HAP-1 (cell line): Measurements from ENCODE around the gene ARPC1B.
"Not testable (repeated sequence)": the region's sequence is repeated elsewhere in the genome, so short reads cannot be mapped to it uniquely, and the experiment has no call there.

Experiments
- DNase-seq, 2 experiments: peaks; one replicate each; pipeline ENCODE4 v3.0.0-alpha.2; 2016 to 2020; ENCODE audit warnings: low spot score in 2 of 2
- H3K27me3 ChIP-seq: fragments of 250-450 bp; sonication (Bioruptor Pico); 2 replicates; pipeline ENCODE4 v1.5.1; 2020; ENCODE audit warnings: low read depth, mild to moderate bottlenecking, moderate library complexity
- H3K36me3 ChIP-seq: fragments of 250-450 bp; sonication (Bioruptor Pico); replicated peaks from 2 replicates; pipeline ENCODE4 v1.5.1; 2020; ENCODE audit warnings: mild to moderate bottlenecking
- H3K4me1 ChIP-seq: fragments of 250-450 bp; sonication (Bioruptor Pico); 2 replicates; pipeline ENCODE4 v1.5.1; 2020; ENCODE audit warnings: mild to moderate bottlenecking
- H3K4me3 ChIP-seq: fragments of 250-450 bp; sonication (Bioruptor Pico); 2 replicates; pipeline ENCODE4 v1.5.1; 2020; ENCODE audit warnings: mild to moderate bottlenecking, moderate library complexity
- H3K9me3 ChIP-seq: fragments of 250-450 bp; sonication (Bioruptor Pico); 2 replicates; pipeline ENCODE4 v1.5.1; 2020; ENCODE audit warnings: mild to moderate bottlenecking, moderate library complexity
- in situ Hi-C: fragments of 300-500 bp; cut with MboI; formaldehyde crosslinking; loops from 3 replicates; pipeline ENCODE4 v1.14.3; 2020; ENCODE audit warnings: low sequenced_read_pairs, inconsistent platforms, mixed read lengths

ARPC1B gene

DNA sequence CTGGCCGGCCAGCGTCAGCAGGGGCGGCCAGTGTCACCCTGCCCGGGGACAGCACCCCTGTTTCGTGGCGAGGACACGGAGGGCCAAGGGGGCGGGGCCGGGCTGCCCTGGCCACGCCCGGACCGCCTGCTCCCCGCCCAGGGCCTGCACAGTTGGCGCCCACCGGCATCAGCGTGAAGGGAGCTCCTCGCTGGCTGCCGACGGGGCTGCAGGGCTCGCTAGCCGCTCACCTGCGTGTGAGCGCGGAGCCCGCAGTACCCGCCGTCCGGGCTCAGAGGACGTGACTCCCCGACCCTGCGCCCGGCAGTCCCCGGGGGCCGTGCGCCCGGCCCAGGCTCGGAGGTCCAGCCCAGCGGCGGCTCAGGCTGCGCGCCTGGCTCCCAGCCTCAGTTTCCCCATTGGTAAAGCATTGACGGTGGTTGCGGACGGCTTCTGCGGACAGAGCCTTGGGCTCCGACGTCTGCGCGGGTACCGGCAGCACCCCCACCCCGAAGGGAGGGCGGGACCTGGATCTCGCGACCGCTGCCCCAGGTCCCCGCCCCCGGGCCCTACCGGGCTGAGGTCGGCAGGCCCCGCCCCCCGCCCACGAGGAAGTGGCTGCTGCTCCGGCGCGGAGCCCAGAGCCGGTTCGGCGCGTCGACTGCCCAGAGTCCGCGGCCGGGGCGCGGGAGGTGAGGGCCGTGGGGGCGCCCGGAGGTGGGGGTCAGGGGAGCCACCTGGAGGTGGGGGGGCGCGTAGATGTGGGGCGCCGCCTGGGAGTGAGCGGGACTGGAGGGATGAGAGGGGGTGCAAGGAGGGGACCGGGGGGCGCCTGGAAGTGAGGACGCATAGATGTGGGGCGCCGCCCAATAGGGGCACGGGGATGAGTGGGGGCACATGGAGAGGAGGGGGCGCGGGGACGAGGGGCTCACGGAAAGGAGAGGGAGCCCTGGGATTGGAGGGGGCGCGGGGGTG lies at the start of gene ARPC1B:
ARPC1B (plus strand) TSS at position 620 of the 954 bp plus-strand sequence. CDS start 10,985 bp downstream, outside the sequence.
- H3K4me3 ChIP-seq: peak within 1 kb of the TSS; percentile 61
- peaks cover 3% of the 10 kb centered on the region; the same call in 1 of the 2 replicates for H3K4me1 ChIP-seq
- DNase-seq: peak; percentile 58 to 88
- H3K27me3 ChIP-seq: no peaks in the 10 kb centered on the region
- in situ Hi-C loops: no loop called here
- peaks cover 3% of the 10 kb centered on the region for H3K36me3 ChIP-seq
- no peaks in the 10 kb centered on the region for H3K9me3 ChIP-seq

DNA sequence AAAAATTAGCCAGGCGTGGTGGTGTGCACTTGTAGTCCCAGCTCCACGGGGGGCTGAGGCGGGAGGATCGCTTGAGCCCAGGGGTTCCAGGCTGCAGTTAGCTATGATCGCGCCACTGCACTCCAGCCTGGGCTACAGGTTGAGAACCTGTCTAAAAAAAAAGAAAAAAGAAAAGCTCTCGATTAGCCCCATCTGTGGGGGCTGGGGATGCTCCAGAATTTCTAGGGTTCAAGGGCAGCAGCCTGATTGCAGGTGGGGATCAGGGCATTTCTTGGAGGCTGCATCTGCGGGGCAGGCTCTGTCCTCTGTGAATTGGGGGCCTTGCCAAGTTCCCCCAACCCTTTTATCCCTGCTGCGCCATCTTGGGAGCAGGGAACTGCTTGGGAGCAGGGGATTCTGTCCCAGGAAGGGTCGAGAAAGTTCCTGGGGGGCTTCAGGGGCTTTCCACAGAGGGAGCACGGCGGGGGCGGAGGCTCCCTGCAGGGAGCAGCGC lies 49.5 kb upstream of the ARPC1B start:
- Histone ChIP-seq H3K9me3 (no peaks in the 10 kb centered on the region), H3K36me3 (peaks cover 4% of the 10 kb centered on the region), H3K27me3 (no peaks in the 10 kb centered on the region), H3K4me1 (peaks cover 36% of the 10 kb centered on the region), H3K4me3 (peak overlapping the region; percentile 84)
- DNase-seq: peak in 1 of 2 experiments; percentile 26
- in situ Hi-C loops: no loop called here

DNA sequence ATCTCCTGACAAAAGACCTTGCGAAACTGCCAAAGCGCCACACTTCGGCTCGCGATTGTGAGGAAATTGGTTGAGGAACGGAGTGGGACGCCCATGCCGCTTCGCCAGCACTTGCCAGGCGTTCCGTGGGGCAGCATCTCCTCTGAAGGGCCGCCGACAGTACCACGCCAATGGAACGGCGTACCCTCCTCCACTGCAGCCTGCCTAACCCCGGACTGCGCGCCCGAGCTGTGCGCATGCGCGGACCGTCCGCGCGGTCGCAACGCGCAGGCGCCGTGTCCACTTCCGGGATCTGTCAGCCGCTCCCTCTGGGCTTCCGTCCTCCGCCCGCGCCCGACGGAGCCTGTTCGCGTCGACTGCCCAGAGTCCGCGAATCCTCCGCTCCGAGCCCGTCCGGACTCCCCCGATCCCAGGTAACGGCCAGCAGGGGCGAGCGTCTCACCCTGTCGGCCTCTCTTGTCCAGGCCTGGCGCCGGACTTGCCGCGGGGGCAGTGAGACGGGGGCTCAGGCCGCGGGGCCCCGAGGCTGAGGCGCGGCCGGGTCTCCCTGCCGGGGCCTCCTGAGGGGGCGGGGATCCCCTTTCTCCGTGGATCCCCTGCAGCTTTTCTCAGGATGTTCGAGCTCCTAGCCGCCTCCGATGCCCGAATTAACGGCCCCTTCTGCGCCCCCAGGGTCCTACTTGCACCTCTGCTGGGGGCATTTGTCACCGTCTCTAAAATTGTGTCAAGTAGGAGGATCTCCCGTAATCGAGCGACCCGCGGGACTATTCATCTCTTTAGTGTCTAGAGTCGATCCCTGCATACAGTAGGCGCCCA lies 48.7 kb upstream of the ARPC1B start, which contains the start of gene ARPC1A:
ARPC1A (plus strand) TSS at position 307 of the 816 bp plus-strand sequence. CDS start 7,456 bp downstream, outside the sequence.
- H3K27me3 ChIP-seq: no peaks in the 10 kb centered on the region
- H3K4me1 ChIP-seq: peaks cover 33% of the 10 kb centered on the region
- H3K9me3 ChIP-seq: no peaks in the 10 kb centered on the region
- peaks cover 5% of the 10 kb centered on the region for H3K36me3 ChIP-seq
- in situ Hi-C loops: no loop called here
- peak within 1 kb of the TSS; percentile 84 for H3K4me3 ChIP-seq
- peak; percentile 86 to 92 for DNase-seq

DNA sequence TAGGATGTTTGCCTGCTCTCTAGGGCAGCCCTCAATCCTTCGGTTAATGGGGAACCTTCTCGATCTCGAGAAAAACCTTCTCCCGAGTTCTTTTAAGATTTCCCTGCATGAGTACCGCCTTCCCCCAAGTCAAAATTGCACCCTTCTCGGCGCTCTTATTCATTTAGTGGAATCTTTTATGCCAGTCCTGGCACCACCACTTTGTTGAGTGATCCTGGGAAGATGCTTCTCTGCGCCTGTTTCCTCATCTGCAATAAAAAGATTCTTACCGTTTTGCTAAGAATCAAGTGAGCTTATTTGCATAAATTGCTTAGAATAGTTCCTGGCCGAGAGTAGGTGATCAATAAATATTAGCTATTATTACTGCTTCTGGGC lies 48.1 kb upstream of the ARPC1B start:
- Histone ChIP-seq H3K4me1 (peaks cover 28% of the 10 kb centered on the region), H3K4me3 (peak overlapping the region; percentile 84), H3K27me3 (no peaks in the 10 kb centered on the region), H3K36me3 (peaks cover 9% of the 10 kb centered on the region), H3K9me3 (no peaks in the 10 kb centered on the region)
- DNase-seq: no peak
- in situ Hi-C loops: no loop called here

DNA sequence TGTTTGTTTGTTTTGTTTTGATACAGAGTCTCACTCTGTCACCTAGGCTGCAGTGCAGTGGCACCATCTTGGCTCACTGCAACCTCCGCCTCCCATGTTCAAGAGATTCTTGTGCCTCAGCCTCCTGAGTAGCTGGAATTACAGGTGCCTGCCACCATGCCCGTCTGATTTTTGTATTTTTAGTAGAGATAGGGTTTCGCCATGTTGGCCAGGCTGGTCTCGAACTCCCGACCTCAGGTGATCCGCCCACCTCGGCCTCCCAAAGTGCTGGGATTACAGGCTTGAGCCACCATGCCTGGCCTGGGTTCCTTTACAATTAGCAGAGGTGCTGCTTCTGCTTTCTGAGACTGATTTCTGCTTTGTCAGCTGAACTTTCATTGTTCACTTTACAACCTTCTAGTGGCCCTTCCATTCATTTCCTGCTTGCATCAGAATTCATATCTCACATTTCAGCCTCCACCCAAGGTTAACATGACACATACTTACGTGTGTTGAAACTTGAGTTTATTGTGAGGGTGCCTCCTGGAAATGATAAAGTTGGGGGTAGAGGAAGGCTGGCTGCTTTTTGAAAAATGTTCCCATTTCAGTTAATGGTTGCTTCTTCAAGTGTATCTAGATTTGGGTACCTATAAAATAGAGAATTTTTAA lies 44.1 kb upstream of the ARPC1B start:
- H3K9me3 ChIP-seq, H3K27me3 ChIP-seq, H3K4me3 ChIP-seq, in situ Hi-C loops: not testable (repeated sequence)
- peaks cover 28% of the 10 kb centered on the region for H3K36me3 ChIP-seq
- peak; percentile 4 to 19 for DNase-seq
- H3K4me1 ChIP-seq: peaks cover 16% of the 10 kb centered on the region

DNA sequence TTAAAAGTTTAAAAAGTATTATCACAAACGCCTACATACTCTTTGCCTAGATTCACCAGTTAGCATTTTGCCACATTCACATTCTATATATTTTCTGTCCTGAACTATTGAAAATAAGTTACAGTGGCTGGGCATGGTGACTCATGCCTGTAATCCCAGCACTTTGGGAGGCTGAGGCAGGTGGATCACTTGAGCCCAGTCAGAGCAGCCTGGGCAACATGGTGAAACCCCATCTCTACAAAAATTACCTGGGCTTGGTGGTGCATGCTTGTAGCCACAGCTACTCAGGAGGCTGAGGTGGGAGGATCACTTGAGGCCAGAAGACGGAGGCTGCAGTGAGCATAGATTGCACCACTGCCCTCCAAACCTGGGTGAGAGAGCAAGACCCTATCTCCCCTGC lies 43.5 kb upstream of the ARPC1B start:
- H3K27me3 ChIP-seq: no peaks in the 10 kb centered on the region
- no peak overlapping the region for H3K4me3 ChIP-seq
- DNase-seq: no peak
- H3K36me3 ChIP-seq: peaks cover 33% of the 10 kb centered on the region
- no peaks in the 10 kb centered on the region for H3K9me3 ChIP-seq
- H3K4me1 ChIP-seq: peaks cover 16% of the 10 kb centered on the region
- in situ Hi-C loops: no loop called here

DNA sequence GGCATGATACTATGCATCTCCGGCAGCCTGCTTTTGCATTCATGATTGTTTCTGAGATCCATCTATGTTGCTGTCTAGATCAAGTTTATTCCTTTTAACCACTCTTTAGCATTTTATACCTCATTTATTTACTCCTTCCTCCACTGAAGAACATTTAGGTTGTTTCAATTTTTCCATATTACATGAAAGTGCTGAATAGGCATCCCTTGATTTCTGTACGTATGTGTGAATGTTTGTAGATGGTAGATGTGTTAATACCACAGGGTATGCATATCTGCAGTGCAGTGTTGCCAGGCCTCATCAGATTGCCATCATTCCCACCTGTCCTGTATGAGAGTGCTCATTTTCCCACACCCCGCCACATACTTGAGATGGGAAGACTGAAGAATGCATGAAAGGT lies 34.9 kb upstream of the ARPC1B start:
- in situ Hi-C loops: no loop called here
- DNase-seq: no peak
- no peak overlapping the region for H3K4me3 ChIP-seq
- peaks cover 82% of the 10 kb centered on the region for H3K36me3 ChIP-seq
- H3K27me3 ChIP-seq: no peaks in the 10 kb centered on the region
- no peaks in the 10 kb centered on the region for H3K4me1 ChIP-seq
- no peaks in the 10 kb centered on the region for H3K9me3 ChIP-seq

DNA sequence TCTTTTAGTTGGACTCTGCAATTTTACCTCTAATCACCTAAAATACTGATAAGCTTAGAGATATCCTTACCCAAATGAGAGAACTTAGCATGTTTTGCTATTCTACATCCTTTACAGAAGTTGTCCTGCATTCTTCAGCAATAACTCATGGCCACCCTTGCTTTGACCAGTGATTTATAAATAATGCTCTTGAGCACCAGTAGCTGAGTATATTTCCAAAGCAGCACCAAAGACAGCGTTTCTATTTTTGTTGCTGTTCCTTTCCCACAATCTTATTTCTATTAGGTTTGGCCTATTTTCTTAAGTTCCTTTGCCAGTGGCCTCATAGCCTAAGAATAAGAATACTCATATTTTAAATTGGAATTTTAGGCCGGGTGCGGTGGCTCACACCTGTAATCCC lies 33.9 kb upstream of the ARPC1B start:
- Histone ChIP-seq H3K9me3 (no peaks in the 10 kb centered on the region), H3K36me3 (peaks cover 79% of the 10 kb centered on the region), H3K27me3 (no peaks in the 10 kb centered on the region), H3K4me1 (no peaks in the 10 kb centered on the region), H3K4me3 (no peak overlapping the region)
- DNase-seq: no peak
- in situ Hi-C loops: no loop called here

DNA sequence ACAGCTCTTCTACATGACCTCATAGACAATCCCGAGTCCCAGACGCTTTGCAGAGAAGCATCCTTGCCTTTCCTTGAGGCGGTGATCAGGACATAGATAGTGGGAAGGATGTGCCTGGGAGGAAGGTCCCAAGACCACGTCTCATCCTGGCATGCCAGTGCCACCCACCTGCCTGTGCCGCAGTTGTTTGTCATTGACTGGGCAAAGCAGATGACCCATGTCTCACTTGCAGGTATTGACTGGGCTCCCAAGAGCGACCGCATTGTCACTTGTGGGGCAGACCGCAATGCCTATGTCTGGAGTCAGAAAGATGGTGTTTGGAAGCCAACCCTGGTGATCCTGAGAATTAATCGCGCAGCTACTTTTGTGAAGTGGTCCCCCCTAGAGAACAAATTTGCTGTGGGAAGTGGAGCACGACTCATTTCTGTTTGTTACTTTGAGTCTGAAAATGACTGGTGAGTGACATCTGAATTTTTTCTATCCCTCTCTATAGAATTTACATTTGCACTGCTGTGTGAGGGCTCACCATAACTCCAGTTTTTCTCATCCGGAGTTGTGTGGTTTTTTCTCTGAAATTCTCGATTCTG lies 30.4 kb upstream of the ARPC1B start:
- no peak for DNase-seq
- peaks cover 77% of the 10 kb centered on the region for H3K36me3 ChIP-seq
- no peaks in the 10 kb centered on the region for H3K4me1 ChIP-seq
- no peaks in the 10 kb centered on the region for H3K9me3 ChIP-seq
- H3K4me3 ChIP-seq: no peak overlapping the region
- no peaks in the 10 kb centered on the region for H3K27me3 ChIP-seq
- in situ Hi-C loops: no loop called here

DNA sequence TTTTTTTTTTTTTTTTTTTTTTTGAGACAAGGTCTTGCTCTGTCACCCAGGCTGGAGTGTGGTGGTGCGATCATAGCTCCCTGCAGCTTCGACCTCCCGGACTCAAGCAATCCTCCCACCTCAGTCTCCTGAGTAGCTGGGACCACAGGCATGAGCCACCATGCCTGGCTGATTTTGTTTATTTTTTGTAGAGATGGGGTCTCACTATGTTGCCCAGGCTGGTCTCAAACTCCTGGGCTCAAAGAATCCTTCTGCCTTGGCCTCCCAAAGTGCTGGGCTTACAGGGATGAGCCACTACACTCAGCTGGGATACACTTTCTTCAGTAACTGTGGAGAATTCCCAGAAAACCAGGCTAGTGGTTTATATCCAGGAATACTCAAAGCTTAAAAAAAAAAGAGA lies 23.9 kb upstream of the ARPC1B start:
- in situ Hi-C loops: not testable (repeated sequence)

DNA sequence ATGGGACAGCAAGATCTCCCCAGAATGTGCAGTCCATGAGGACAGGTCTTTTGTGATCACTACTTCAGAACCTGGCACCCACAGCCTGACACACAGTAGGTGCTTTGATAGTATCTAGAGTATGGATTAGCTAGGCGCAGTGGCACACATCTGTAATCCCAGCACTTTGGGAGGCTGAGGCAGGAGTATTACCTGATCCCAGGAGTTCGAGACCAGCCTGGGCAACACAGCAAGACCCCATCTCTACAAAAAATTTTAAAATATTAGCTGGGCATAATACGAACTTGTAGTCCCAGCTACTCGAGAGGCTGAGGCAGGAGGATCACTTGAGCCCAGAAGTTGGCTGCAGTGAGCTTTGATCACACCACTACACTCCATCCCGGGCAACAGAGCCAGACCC lies 22.3 kb upstream of the ARPC1B start:
- Histone ChIP-seq H3K9me3 (no peaks in the 10 kb centered on the region), H3K4me3 (no peak overlapping the region), H3K36me3 (peaks cover 64% of the 10 kb centered on the region), H3K4me1 (no peaks in the 10 kb centered on the region), H3K27me3 (no peaks in the 10 kb centered on the region)
- in situ Hi-C loops: no loop called here
- DNase-seq: no peak

More for the DNA sequence above, 23.9 kb upstream of the ARPC1B start:
- not testable (repeated sequence) for H3K27me3 ChIP-seq, H3K9me3 ChIP-seq, H3K4me1 ChIP-seq, H3K4me3 ChIP-seq, DNase-seq
- peaks cover 68% of the 10 kb centered on the region for H3K36me3 ChIP-seq

DNA sequence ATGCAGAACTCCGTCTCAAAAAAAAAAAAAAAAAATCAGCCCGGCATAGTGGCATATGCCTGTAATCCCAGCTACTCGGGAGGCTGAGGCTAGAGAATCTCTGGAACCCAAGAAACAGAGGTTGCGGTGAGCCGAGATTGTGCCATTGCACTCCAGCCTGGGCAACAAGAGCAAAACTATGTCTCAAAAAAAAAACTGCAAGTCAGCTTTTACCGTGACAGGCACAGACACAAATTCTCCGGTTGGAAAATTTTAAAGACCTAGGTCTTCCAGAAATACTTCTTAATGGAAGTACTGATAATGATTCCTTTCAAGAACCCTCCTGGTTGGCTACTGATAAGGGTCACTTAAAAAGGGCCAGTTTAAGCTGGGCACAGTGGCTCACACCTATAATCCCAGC lies 19.4 kb upstream of the ARPC1B start:
- in situ Hi-C loops: no loop called here
- H3K36me3 ChIP-seq: peaks cover 68% of the 10 kb centered on the region

More for the DNA sequence above, 19.4 kb upstream of the ARPC1B start:
- Histone ChIP-seq H3K27me3 (no peaks in the 10 kb centered on the region), H3K9me3 (no peaks in the 10 kb centered on the region), H3K4me1 (no peaks in the 10 kb centered on the region), H3K4me3 (no peak overlapping the region)
- DNase-seq: no peak
